CD14-positive monocyte (primary cell): ENCODE data around the gene BARD1. TPM values are rescaled to one million over a fixed set of nuclear protein-coding genes. Genes with fewer than 3 reads are reported as not detected.
A peak's percentile ranks its signal among the peaks of the same experiment; 100 is the strongest.

Experiments used
- DNase-seq, 3 donors: peaks; one replicate each; pipeline ENCODE4 v3.0.0-alpha.2; 2011 to 2022
- H2AFZ ChIP-seq: 2 replicates; pipeline ENCODE4 v1.6.0; 2012; ENCODE audit warnings: mild to moderate bottlenecking, low read depth, low read length, inconsistent platforms; ENCODE audit not compliant: insufficient read depth, poor library complexity, severe bottlenecking
- H3K27ac ChIP-seq, 2 donors: 1 replicate in 1 of 2; 2 replicates in 1 of 2; pipeline ENCODE4 v1.5.1; 2012 to 2013; ENCODE audit warnings: low read length in 2 of 2, control low read depth in 1 of 2, inconsistent platforms in 1 of 2, low read depth in 1 of 2, mild to moderate bottlenecking in 1 of 2
- H3K27me3 ChIP-seq, 2 donors: one replicate each; pipeline versions ENCODE4 v1.6.0 to v1.6.1; 2011 to 2013; ENCODE audit warnings: low read length in 2 of 2; ENCODE audit not compliant: control insufficient read depth in 2 of 2, insufficient read depth in 2 of 2
- H3K36me3 ChIP-seq, 2 donors: replicated peaks in 1 of 2; 1 replicate in 1 of 2; 2 replicates in 1 of 2; pipeline versions ENCODE4 v1.5.1 to v1.6.1; 2012 to 2013; ENCODE audit warnings: low read length in 2 of 2, control low read depth in 1 of 2, inconsistent platforms in 1 of 2, mild to moderate bottlenecking in 1 of 2; ENCODE audit not compliant: insufficient read depth in 2 of 2, control insufficient read depth in 1 of 2
- H3K4me1 ChIP-seq, 2 donors: 1 replicate in 1 of 2; 2 replicates in 1 of 2; pipeline versions ENCODE4 v1.5.1 to v1.6.1; 2012 to 2013; ENCODE audit warnings: low read length in 2 of 2, control low read depth in 1 of 2, inconsistent platforms in 1 of 2, mild to moderate bottlenecking in 1 of 2, moderate library complexity in 1 of 2; ENCODE audit not compliant: insufficient read depth in 2 of 2, control insufficient read depth in 1 of 2
- H3K4me2 ChIP-seq: replicated peaks from 2 replicates; pipeline ENCODE3; 2012; ENCODE audit warnings: low read length, moderate library complexity, mild to moderate bottlenecking; ENCODE audit not compliant: poor library complexity, severe bottlenecking; ENCODE audit errors: extremely low read depth
- H3K4me3 ChIP-seq, 3 experiments: fragments of 200-600 bp in 1 of 3; sonication (generic) in 1 of 3; replicated peaks in 1 of 3; 1 replicate in 2 of 3; 2 replicates in 1 of 3; pipeline ENCODE4 v1.5.1; 2011 to 2013; ENCODE audit warnings: low read length in 3 of 3, mild to moderate bottlenecking in 3 of 3, control low read depth in 2 of 3, low read depth in 2 of 3, inconsistent platforms in 1 of 3, moderate library complexity in 1 of 3
- H3K79me2 ChIP-seq: 2 replicates; pipeline ENCODE4 v1.6.0; 2012; ENCODE audit warnings: mild to moderate bottlenecking, control low read depth, inconsistent platforms, low read length, moderate library complexity; ENCODE audit not compliant: insufficient read depth
- H3K9ac ChIP-seq: 2 replicates; pipeline ENCODE4 v1.6.0; 2017; ENCODE audit warnings: low read length, mild to moderate bottlenecking; ENCODE audit not compliant: insufficient read depth, poor library complexity, severe bottlenecking
- H3K9me3 ChIP-seq, 2 donors: replicated peaks in 1 of 2; 1 replicate in 1 of 2; 2 replicates in 1 of 2; pipeline versions ENCODE4 v1.5.1 to v1.6.1; 2012 to 2013; ENCODE audit warnings: low read length in 2 of 2, control low read depth in 1 of 2; ENCODE audit not compliant: control insufficient read depth in 1 of 2, insufficient read depth in 1 of 2
- H4K20me1 ChIP-seq: 2 replicates; pipeline ENCODE4 v1.6.0; 2012; ENCODE audit warnings: mild to moderate bottlenecking, low read length, control low read depth, moderate library complexity; ENCODE audit not compliant: insufficient read depth
- H3K27ac Mint-ChIP-seq, 7 donors: one replicate each; pipeline ENCODE4 v1.8.0; 2020; ENCODE audit warnings: mild to moderate bottlenecking in 7 of 7, mixed read lengths in 7 of 7, moderate library complexity in 6 of 7, inconsistent platforms in 2 of 7
- H3K27me3 Mint-ChIP-seq, 3 donors: one replicate each; pipeline ENCODE4 v1.8.0; 2021 to 2022; ENCODE audit warnings: low read depth in 3 of 3, mild to moderate bottlenecking in 3 of 3, mixed read lengths in 3 of 3, moderate library complexity in 3 of 3, inconsistent platforms in 1 of 3
- H3K36me3 Mint-ChIP-seq, 2 donors: one replicate each; pipeline ENCODE4 v1.8.0; 2020; ENCODE audit warnings: mixed read lengths in 2 of 2, inconsistent platforms in 1 of 2, mild to moderate bottlenecking in 1 of 2
- H3K4me1 Mint-ChIP-seq: one replicate; pipeline ENCODE4 v1.8.0; 2020; ENCODE audit warnings: mild to moderate bottlenecking, mixed read lengths
- H3K4me3 Mint-ChIP-seq, 2 donors: one replicate each; pipeline ENCODE4 v1.8.0; 2020; ENCODE audit warnings: mild to moderate bottlenecking in 2 of 2, mixed read lengths in 2 of 2, moderate library complexity in 1 of 2
- H3K9me3 Mint-ChIP-seq, 7 donors: one replicate each; pipeline ENCODE4 v1.8.0; 2020 to 2022; ENCODE audit warnings: mixed read lengths in 7 of 7, mild to moderate bottlenecking in 6 of 7, moderate library complexity in 6 of 7, inconsistent platforms in 2 of 7
- CTCF ChIP-seq: fragments of 200-600 bp; IDR thresholded peaks from one replicate; pipeline ENCODE4 v1.8.0; 2022; ENCODE audit warnings: antibody characterized with exemption, mild to moderate bottlenecking
- WGBS: methylation state at CpG from one replicate; pipeline ENCODE4 v1.1.5; 2013; ENCODE audit warnings: missing lambda C conversion rate; ENCODE audit not compliant: insufficient coverage; 5-methylcytosine and 5-hydroxymethylcytosine counted together
- intact Hi-C, 2 donors: fragments of 100-400 bp; cut with micrococcal nuclease; formaldehyde crosslinking; loops; one replicate each; pipeline versions ENCODE4 v1.15.0 to v1.15.1; 2023
- polyA plus RNA-seq, 3 donors: library from polyadenylated mRNA; depleted of rRNA in 1 of 3; unstranded in 2 of 3; stranded (reverse) in 1 of 3; fragments of 300-500 nt in 2 of 3; fragments of >200 nt in 1 of 3; fragmentation: Illumina TruSeq in 2 of 3; gene quantifications; 1 replicate in 2 of 3; 2 replicates in 1 of 3; pipeline ENCODE4 v1.2.3, GENCODE V29; 2012 to 2021

BARD1 gene
- polyA plus RNA-seq, 3 donors, result 2.4 to 3.3 (median 2.5) TPM

- no peak overlapping the region for H3K27ac ChIP-seq
- no peaks in the 10 kb centered on the region for H3K27me3 ChIP-seq
- no peak overlapping the region for H3K4me3 Mint-ChIP-seq
- no peak overlapping the region for H3K27ac Mint-ChIP-seq
- H3K4me2 ChIP-seq, result no peak overlapping the region
- H3K79me2 ChIP-seq, result no peaks in the 10 kb centered on the region
- no peaks in the 10 kb centered on the region for H3K36me3 ChIP-seq
- peaks cover 2 to 12% (median 5%) of the 10 kb centered on the region in 7 donors for H3K9me3 Mint-ChIP-seq
- H3K9ac ChIP-seq, result no peak overlapping the region
- no peak for DNase-seq
- H2AFZ ChIP-seq, result no peak overlapping the region
- no peak overlapping the region for H3K4me3 ChIP-seq
- H3K4me1 Mint-ChIP-seq, result peaks cover 2% of the 10 kb centered on the region
- H4K20me1 ChIP-seq, result no peaks in the 10 kb centered on the region
- no peaks in the 10 kb centered on the region for H3K27me3 Mint-ChIP-seq
- H3K4me1 ChIP-seq, result no peaks in the 10 kb centered on the region
- peaks cover 0 to 7% of the 10 kb centered on the region in 2 donors for H3K9me3 ChIP-seq
- no peak for TF ChIP-seq CTCF
- intact Hi-C loops, result no loop called here
- H3K36me3 Mint-ChIP-seq, result no peaks in the 10 kb centered on the region
These were observed 27.1 kb upstream of the BARD1 start for GRCh38 chr2:214836568-214836967.

GRCh38 chr2:214830794-214831346, 21.4 kb upstream of the BARD1 start:
- peak; percentile 32 for TF ChIP-seq CTCF
- no peaks in the 10 kb centered on the region for H3K27me3 ChIP-seq
- no peak overlapping the region for H3K4me2 ChIP-seq
- no peaks in the 10 kb centered on the region for H3K79me2 ChIP-seq
- DNase-seq, result no peak
- no peak overlapping the region for H3K4me3 ChIP-seq
- no peaks in the 10 kb centered on the region for H3K9me3 ChIP-seq
- intact Hi-C loops, result no loop called here
- Mint-ChIP-seq H3K4me3 (no peak overlapping the region), H3K9me3 (peaks cover 0 to 2% (median 0%) of the 10 kb centered on the region in 7 donors), H3K27ac (peak overlapping the region in 1 of 7 donors; percentile 25), H3K4me1 (no peaks in the 10 kb centered on the region), H3K36me3 (no peaks in the 10 kb centered on the region), H3K27me3 (peaks cover 1 to 4% (median 2%) of the 10 kb centered on the region in 3 donors)
- H3K9ac ChIP-seq, result no peak overlapping the region
- no CpG with 5 or more reads among the region's 5 CpGs for WGBS
- no peak overlapping the region for H3K27ac ChIP-seq
- no peak overlapping the region for H2AFZ ChIP-seq
- H3K4me1 ChIP-seq, result no peaks in the 10 kb centered on the region
- no peaks in the 10 kb centered on the region for H3K36me3 ChIP-seq
- no peaks in the 10 kb centered on the region for H4K20me1 ChIP-seq
